OCI-LY3 (cell line): ENCODE data around the gene ABCC10.

Experiments used
- EZH2phosphoT487 ChIP-seq: fragments of 200-600 bp; shearing (Covaris generic); IDR thresholded peaks from 2 replicates; pipeline ENCODE4 v1.6.1; 2018; ENCODE audit warnings: antibody characterized with exemption, mixed run types, low read depth
- TF ChIP-seq, protein P1 (sequence below): fragments of 200-600, 300-600 bp; sonication (generic); IDR thresholded peaks from 2 replicates; pipeline ENCODE4 v1.5.1; 2014; ENCODE audit warnings: antibody characterized with exemption, low read length, low read depth

DNA sequence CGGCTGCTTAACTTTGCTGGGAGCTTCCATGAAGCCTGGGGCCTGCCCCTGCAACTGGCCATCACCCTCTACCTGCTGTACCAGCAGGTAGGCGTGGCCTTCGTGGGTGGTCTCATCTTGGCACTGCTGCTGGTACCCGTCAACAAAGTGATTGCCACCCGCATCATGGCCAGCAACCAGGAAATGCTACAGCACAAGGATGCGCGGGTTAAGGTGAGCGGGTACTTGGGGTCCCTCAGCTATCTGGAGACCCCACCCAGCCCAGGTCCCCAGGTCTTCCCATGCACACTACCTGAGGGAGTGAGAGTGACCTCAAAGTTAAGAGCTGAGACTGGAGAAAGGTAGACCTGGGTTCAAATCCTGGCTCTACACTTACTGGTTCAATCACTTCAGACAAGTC, 5.8 kb downstream of the ABCC10 start:
- TF ChIP-seq, protein P1, sequence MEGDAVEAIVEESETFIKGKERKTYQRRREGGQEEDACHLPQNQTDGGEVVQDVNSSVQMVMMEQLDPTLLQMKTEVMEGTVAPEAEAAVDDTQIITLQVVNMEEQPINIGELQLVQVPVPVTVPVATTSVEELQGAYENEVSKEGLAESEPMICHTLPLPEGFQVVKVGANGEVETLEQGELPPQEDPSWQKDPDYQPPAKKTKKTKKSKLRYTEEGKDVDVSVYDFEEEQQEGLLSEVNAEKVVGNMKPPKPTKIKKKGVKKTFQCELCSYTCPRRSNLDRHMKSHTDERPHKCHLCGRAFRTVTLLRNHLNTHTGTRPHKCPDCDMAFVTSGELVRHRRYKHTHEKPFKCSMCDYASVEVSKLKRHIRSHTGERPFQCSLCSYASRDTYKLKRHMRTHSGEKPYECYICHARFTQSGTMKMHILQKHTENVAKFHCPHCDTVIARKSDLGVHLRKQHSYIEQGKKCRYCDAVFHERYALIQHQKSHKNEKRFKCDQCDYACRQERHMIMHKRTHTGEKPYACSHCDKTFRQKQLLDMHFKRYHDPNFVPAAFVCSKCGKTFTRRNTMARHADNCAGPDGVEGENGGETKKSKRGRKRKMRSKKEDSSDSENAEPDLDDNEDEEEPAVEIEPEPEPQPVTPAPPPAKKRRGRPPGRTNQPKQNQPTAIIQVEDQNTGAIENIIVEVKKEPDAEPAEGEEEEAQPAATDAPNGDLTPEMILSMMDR, result no peak
- TF ChIP-seq EZH2phosphoT487, result no peak
